GM04503 (cell line): ENCODE data around the gene MAP3K14.
A peak's percentile ranks its signal among the peaks of the same experiment; 100 is the strongest.

Experiments used
- DNase-seq: peaks from one replicate; pipeline ENCODE4 v3.0.0-alpha.2; 2012; ENCODE audit warnings: low read depth

The MAP3K14 gene

DNA sequence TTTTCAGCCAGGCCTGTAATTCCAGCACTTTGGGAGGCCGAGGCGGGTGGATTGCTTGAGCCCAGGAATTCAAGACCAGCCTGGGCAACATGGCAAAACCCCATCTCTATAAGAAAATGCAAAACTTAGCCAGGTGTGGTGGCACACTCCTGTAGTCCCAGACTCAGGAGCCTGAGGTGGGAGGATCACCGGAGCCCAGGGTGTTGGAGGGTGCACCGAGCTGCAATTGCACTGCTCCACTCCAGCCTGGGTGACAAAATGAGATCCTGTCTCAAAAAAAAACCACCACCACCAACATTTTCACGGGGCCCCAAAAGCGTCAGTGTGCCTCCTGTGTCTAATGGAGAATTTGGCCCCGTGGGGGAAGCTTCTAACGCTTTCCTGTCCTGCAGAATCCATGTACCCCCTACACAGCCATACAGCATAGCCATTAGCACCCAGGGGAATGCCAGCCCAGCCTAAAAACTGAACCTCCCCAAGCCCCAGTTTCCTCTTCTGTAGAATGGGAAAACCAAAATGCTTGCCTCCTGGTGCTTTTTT, 22.2 kb upstream of the MAP3K14 start:
- no peak for DNase-seq

DNA sequence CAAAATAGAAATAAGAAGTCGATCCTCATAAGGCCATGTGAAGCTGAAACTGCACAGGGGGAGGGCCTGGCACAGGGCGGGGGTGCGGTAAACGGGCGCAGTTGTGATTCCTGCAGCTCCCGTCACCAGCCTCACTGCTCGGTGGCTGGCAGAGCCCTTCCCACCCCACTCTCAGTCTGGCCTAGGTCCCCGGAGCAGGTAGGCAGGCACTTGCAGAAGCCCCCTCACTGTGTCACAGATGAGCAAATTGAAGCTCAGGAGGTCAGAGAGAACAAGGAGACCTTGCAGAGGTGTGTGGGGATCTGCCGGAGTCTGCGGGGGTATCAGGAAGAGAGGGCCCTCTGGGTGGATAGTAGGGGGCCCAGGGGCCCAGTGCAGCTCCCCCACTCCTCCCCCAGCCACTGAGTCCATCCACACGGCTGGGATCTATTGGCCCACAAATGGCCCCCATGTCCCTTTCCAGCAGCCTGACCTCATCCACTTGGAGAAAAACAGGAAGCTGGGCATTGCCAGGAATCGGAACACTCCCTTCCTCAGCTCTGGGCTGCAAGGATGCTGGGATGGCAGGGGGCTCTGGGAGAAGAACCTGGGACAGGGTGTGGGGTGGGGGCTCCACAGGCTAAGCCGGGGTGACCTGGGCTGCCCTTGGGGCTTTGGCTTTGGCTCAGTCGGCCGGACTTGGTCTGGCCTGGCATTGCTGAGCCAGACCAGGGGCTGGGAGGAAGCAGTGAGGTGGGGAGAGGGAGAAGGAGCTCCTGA, 21.4 kb upstream of the MAP3K14 start:
- DNase-seq, result no peak

DNA sequence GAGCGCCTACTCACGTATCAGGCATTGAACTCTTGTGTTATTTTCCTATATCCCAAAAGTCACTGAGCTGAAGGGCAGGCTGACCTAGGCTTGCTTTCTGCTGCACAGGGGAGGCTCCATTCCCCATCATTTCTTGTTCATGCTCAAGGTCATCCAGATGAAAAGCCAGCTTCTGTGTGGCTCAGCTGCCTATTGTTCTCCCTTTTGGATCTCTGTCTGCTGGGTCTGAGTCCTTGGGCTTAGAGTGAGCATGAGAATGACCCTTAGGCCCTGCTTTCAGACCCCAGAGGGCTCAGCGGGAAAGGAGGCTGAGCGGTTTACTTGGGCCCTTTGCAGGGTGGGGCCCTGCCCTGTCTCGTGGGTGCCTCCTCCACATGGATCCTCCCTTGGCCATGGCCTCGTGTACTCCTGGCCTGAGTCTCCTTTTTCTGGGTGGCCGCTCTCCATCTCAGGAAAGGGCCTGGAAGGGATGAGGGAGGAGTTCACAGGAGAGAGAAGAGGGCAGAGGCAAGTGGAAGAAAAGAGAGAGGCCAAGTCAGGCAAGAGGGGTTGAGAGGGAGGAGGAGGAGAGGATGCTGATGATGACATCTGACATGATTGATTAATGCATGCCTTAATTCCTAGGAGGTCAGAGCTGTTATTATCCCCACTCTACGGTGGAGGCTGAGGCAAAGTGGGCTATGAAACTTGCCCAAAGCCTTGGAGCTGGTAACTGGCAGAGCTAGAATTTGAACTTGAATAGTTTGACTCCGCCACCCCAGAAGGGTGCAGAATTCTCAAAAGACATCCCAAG, 19.8 kb upstream of the MAP3K14 start:
- no peak for DNase-seq

DNA sequence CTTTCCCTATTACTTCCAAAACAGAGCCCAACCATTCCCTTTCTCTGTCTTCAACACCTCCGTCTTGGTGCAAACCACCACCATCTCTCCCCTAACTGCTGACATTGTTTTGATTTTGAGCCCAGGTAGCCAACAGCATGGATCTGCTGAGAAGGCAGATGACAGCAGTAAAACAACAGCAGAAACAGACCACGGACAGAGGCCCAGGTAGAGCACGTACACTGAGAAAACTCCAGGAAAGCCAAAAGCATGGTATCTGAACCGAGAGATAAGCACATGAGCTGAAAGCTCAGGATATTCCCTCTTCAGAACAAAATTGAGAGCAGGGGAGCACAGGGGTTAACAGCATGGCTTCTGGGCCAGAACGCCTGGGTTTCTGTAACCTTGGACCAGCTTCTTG, 18.9 kb upstream of the MAP3K14 start:
- no peak for DNase-seq

GRCh38 chr17:45334701-45335677, 18.2 kb upstream of the MAP3K14 start:
- no peak for DNase-seq

DNA sequence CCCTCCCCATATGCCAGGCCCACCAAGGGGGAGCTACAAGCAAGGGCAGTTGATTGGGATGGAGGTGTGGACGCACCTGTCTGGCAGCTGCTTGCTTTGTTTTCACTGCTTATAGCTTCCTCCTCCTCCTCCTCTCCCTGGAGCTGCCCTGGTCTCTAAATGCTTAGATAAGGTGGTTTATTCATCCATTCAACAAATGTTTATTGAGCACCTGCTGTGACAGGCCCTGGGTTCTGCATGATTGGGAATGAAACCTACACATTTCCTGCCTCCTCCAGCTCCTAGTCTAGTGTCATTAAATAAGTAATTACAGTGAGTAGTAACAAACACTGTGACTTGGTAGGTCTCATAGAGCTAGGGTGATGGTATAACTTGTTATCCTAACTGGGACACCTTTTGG, 17.4 kb upstream of the MAP3K14 start:
- DNase-seq, result no peak

DNA sequence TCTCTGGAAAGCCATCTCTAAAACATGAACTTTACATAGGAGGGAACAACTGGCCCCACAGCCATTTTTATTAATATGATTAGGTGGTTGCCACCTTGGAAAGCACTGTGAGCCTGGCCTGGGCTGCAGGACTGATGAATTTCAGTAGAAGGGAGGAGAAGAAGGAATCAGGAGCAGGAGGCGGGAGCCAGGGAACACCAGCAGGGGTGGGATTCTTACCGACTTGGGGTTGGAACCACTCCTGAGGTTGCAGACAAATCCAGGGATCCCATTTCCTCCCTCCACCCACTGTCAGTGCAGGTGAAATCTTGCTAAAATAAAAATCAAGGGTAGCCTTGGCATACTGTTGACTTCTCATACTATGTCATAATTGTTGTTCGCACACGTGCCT, 16.9 kb upstream of the MAP3K14 start:
- no peak for DNase-seq

DNA sequence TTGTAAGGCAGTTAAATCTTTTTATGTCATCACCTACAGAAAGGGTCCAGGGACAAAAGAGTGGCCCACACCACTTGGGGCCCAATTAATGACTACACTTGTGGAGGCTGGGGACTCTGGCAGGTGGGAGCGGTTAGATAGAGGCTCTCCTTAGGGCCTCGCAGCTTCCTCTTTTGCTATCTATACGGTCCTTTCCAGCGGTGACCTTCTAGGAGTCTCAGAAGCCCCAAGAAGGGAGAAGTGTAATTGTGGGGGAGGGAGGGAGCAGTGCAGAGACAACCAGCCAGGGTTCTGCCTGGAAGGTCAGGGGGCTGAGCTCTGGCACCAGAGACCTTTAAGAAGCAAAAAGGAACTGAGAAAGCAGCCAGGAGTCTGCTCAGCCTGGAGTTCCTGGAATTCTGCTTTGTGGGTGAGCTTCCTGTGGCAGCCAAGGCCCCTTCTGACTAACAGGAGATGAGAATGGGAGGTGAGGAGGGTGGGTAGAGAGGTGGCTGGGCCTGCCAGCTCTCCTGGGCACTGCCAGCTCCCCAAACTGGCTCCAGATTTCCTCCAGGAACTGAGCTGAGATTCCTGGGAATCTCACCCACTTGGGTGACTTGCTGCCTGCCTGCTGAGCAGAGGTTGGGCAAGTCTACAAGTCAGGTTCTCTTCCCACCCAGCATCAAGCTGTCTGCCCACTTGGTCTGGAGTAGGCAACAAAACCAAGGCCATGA, 16.3 kb upstream of the MAP3K14 start:
- no peak for DNase-seq

- no peak for DNase-seq
Measured at GRCh38 chr17:45332505-45332904, 15.7 kb upstream of the MAP3K14 start.

DNA sequence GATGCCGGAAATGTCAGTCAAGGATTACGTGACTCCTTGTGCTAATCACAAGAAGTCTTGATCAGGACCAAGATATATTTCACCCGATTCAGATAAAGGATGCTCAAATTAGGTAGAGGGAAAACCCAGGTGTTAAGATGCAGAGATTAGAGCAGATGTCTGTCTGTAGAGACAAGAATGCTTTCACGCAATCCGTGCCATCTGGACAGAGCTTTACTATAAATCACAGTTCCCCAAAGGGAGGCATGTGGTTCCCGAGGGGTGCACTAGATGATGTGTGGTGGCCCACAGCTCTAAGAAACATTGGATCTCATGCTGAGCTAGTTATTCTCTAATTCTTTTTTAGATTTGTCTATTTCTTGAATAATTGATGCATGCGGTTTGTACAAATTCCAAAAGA, 9.8 kb upstream of the MAP3K14 start:
- DNase-seq, result no peak

DNA sequence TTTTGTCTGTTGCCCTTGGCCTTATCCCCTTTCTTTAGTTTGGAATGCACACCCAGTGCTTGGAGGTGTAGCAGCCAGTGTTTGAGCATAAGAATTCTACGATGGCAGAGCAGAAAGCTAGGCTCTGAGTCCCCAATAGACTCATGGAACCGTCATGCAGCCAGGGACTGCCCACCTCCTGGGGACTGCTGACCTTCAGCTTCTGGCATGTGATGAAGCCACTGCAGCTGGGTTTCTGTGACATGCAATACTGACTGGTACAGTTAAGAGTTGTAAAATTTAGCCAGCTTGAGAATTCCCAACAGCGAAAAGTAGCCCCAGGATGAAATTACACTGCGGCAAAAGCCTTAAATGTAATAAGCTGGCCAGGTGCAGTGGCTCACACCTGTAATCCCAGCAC, 9.0 kb upstream of the MAP3K14 start:
- DNase-seq, result no peak

DNA sequence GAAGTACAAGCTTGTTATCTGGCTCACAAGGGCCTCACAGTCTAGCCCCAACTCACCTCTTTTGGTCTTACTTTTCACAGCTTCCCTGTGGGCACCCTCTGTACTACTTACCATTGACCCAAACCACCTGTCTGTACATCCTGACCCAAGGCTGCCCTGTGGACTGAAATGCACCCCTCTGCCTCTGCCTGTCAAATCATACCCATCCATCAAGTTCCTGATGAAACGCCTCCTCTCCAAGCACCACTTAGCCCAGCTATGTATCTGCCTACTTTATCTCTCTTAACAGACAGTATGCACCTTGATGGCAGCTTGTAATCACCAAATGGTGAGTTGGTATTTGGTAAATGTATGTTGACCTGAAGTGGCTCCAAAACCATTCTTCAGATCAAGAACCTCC, 7.5 kb upstream of the MAP3K14 start:
- no peak for DNase-seq

DNA sequence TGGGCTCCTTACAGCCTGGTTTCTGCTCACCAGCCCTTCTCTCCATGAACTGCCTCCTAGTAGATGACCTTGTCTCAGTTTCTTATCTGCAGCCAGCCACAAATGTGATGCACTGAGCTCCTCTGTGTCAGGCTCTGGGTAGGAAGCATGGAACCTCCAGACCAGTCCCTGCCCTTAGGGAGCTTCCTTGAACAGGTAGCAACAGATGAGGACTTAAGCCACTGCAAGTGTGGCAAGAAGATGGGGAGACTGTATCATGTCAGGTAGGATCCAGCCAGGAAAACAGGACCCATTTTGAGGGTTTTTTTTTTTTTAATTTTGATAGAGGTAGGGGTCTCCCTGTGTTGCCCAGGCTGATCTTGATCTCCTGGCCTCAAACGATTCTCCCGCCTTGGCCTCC, 5.3 kb upstream of the MAP3K14 start:
- no peak for DNase-seq

DNA sequence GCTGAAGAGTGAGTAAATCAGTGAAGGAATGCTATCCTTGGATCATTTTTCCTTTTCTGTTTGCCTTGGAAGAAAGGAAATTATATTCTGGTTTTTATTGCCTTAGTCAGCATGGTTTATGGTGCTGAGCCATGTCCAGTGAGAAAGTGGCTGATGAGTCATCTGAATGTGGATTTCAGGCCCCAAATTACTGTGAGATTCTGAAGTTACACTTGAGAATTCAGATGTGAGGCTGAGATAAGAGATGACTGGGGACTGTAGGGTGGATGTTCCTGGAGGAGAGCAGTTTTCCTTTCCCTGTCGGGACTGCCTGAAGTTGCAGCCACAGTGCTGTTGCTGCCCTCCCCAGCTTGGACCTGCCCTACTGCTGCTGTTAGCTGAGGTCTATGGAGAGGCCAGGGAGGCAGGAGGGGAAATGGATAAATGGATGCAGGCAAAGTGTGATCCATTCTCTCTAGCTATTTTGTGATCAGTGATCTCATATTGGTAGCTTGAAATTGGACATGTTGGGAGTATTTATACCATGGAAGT, 4.2 kb upstream of the MAP3K14 start:
- peak; percentile 98 for DNase-seq

GRCh38 chr17:45320349-45320930, 3.6 kb upstream of the MAP3K14 start:
- DNase-seq, result no peak

- no peak for DNase-seq
Measured at GRCh38 chr17:45319239-45319703, 2.5 kb upstream of the MAP3K14 start.

GRCh38 chr17:45318561-45319230, 1.9 kb upstream of the MAP3K14 start:
- no peak for DNase-seq

DNA sequence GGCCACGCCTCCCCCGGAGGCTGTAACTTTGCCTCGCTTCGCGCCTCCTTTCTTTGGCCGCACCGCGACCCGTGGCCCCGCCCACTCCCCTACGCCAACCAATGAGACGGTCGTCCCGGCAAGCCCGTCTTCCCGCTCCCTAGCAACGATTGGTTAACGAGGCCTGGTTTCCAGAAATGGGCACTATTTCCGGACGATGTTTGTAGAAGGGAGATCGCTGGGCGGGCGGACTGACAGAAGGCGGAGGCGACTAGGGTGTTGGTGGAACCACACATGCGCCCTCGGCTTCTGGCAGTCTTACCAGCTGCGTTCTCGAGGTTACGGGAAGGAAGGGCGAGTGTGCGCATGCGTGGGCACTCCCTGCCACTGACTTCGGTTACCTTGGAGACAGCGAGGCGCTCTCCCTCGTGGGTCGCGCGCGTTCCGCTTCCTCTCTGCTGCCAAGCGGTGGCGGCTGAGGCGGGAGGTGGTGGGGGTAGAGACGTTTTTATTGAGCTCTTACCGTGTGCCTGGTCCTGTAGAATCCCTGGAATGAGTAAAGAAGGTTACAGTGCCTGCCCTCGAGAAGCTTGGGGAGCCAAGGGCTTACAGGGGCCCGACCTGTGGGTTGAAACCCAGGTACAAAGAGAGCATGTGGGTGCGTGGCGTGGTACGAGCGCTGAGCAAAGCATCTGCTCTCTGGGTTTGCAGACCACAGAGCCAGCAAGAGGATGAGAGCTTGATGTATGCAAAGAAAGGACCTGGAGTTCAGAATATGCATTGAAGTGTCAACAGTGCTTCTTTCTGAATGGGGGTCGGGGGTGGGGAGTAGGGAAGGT, 500 bp upstream of the MAP3K14 start:
- DNase-seq, result peak; percentile 100
